Activated CD8-positive, alpha-beta T cell treated with anti-CD3 and anti-CD28 coated beads for 36 hours (primary cell): ENCODE results near the gene RECQL5. TPM values are rescaled to one million over a fixed set of nuclear protein-coding genes. Genes with fewer than 3 reads are reported as not detected.

Experiments
- ATAC-seq: fragments of 200-7000 bp; cut with Tn5 transposase; one replicate; pipeline ENCODE4 v1.10.0; 2021; ENCODE audit warnings: mild to moderate bottlenecking, moderate library complexity
- CTCF ChIA-PET: fragments of 350-600 bp; sonication (Branson Sonifier 250); formaldehyde crosslinking; loops from one replicate; lab custom pipeline; 2021; ENCODE audit warnings: antibody characterized with exemption; lab: Charles Lee
- POLR2A ChIA-PET: fragments of 350-600 bp; sonication (Branson Sonifier 250); formaldehyde crosslinking; loops from one replicate; lab custom pipeline; 2021; ENCODE audit warnings: antibody characterized with exemption; lab: Charles Lee
- DNase-seq: peaks from one replicate; pipeline ENCODE4 v3.0.0-alpha.2; 2020
- H3K27ac Mint-ChIP-seq: one replicate; pipeline ENCODE4 v1.8.0; 2021; ENCODE audit warnings: mild to moderate bottlenecking, mixed read lengths
- H3K27me3 Mint-ChIP-seq: one replicate; pipeline ENCODE4 v1.8.0; 2021; ENCODE audit warnings: mixed read lengths
- H3K36me3 Mint-ChIP-seq: one replicate; pipeline ENCODE4 v1.8.0; 2021; ENCODE audit warnings: low read depth, mixed read lengths
- H3K4me1 Mint-ChIP-seq: one replicate; pipeline ENCODE4 v1.8.0; 2021; ENCODE audit warnings: low read depth, mixed read lengths
- H3K4me3 Mint-ChIP-seq: one replicate; pipeline ENCODE4 v1.8.0; 2021; ENCODE audit warnings: mild to moderate bottlenecking, moderate library complexity, mixed read lengths
- H3K9me3 Mint-ChIP-seq: one replicate; pipeline ENCODE4 v1.8.0; 2021; ENCODE audit warnings: mixed read lengths
- intact Hi-C: fragments of 100-400 bp; cut with micrococcal nuclease; formaldehyde crosslinking; loops from one replicate; pipeline ENCODE4 v1.10.0; 2022
- total RNA-seq, 2 experiments: library from RNA; stranded (reverse); gene quantifications; one replicate each; pipeline ENCODE4 v1.2.3, GENCODE V29; 2021
- TF ChIP-seq, protein P1 (sequence below): fragments of 200-600 bp; IDR thresholded peaks from one replicate; pipeline ENCODE4 v1.8.0; 2022; ENCODE audit warnings: antibody characterized with exemption, mild to moderate bottlenecking

RECQL5 gene
- total RNA-seq, 2 experiments from 2014 or later = 33.3 to 34.2 TPM

DNA sequence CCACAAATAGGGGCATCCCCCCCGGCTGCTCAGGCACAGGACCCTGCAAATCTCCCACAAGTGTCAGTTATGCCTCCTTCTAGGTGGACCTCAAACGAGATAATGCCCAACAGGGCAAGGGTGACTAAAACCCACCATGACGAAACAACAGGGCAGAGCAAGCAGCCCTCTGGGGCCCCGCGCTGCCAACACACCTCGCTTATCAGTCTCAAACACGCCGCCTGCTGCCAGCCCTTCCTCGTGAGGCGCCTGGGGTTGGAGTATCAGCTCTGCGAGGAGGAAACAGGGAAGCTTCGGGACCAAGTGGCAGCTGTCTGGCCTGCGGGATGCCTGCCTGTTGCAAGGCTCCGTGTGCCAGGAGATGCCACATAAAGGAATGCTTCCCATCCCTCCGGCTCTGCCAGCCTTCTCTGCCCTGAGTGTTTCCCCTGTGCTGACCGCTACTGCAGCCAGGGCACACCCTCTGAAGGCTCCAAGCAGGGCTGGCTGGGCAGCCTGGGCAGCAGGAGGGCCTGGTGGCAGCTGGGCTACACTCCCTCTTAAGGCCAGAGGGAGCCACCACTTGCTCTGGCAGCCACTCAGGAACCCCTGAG is 31.2 kb downstream of the RECQL5 start:
- Mint-ChIP-seq H3K9me3 (no peaks in the 10 kb centered on the region), H3K36me3 (no peaks in the 10 kb centered on the region), H3K27ac (no peak overlapping the region), H3K4me3 (no peak overlapping the region), H3K27me3 (no peaks in the 10 kb centered on the region), H3K4me1 (peaks cover 4% of the 10 kb centered on the region)
- POLR2A ChIA-PET = no interaction called here
- no peak for DNase-seq
- TF ChIP-seq, protein P1, sequence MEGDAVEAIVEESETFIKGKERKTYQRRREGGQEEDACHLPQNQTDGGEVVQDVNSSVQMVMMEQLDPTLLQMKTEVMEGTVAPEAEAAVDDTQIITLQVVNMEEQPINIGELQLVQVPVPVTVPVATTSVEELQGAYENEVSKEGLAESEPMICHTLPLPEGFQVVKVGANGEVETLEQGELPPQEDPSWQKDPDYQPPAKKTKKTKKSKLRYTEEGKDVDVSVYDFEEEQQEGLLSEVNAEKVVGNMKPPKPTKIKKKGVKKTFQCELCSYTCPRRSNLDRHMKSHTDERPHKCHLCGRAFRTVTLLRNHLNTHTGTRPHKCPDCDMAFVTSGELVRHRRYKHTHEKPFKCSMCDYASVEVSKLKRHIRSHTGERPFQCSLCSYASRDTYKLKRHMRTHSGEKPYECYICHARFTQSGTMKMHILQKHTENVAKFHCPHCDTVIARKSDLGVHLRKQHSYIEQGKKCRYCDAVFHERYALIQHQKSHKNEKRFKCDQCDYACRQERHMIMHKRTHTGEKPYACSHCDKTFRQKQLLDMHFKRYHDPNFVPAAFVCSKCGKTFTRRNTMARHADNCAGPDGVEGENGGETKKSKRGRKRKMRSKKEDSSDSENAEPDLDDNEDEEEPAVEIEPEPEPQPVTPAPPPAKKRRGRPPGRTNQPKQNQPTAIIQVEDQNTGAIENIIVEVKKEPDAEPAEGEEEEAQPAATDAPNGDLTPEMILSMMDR = no peak
- intact Hi-C loops = no loop called here
- CTCF ChIA-PET = interaction anchor here (1.0 to 12.2 kb wide), 4 partner anchors 11 to 118 kb away, joined by 4 to 280 read pairs (median 24); no protein-coding TSS in a partner anchor
- no peak for ATAC-seq

GRCh38 chr17:75634754-75635609 is 32.0 kb downstream of the RECQL5 start:
- ATAC-seq = no peak
- Mint-ChIP-seq H3K9me3 (no peaks in the 10 kb centered on the region), H3K27me3 (no peaks in the 10 kb centered on the region), H3K27ac (no peak overlapping the region), H3K4me1 (peaks cover 4% of the 10 kb centered on the region), H3K36me3 (no peaks in the 10 kb centered on the region), H3K4me3 (no peak overlapping the region)
- intact Hi-C loops = loop anchor here (5.0 kb wide), 1 partner anchor 112 kb away; no protein-coding TSS in a partner anchor
- POLR2A ChIA-PET = interaction anchor here (1.3 kb wide), 1 partner anchor 11 kb away, joined by 3 read pairs; a partner anchor contains a TSS
- CTCF ChIA-PET = interaction anchor here (0.6 to 12.2 kb wide), 13 partner anchors 10 to 299 kb away, joined by 3 to 280 read pairs (median 21); a partner anchor contains a TSS
- TF ChIP-seq, protein P1 = no peak
- no peak for DNase-seq

GRCh38 chr17:75634376-75634740 is 32.6 kb downstream of the RECQL5 start:
- Mint-ChIP-seq H3K4me1 (peaks cover 4% of the 10 kb centered on the region), H3K4me3 (no peak overlapping the region), H3K9me3 (no peaks in the 10 kb centered on the region), H3K27me3 (no peaks in the 10 kb centered on the region), H3K36me3 (no peaks in the 10 kb centered on the region), H3K27ac (no peak overlapping the region)
- intact Hi-C loops = loop anchor here (5.0 kb wide), 1 partner anchor 113 kb away; no protein-coding TSS in a partner anchor
- POLR2A ChIA-PET = interaction anchor here (1.3 kb wide), 1 partner anchor 12 kb away, joined by 3 read pairs; a partner anchor contains a TSS
- no peak for DNase-seq
- CTCF ChIA-PET = interaction anchor here (0.6 to 12.2 kb wide), 30 partner anchors 8 to 298 kb away, joined by 3 to 280 read pairs (median 12); partner anchors contain the start of genes ITGB4, RECQL5, SAP30BP and TMEM94
- ATAC-seq = no peak
- TF ChIP-seq, protein P1 = no peak

DNA sequence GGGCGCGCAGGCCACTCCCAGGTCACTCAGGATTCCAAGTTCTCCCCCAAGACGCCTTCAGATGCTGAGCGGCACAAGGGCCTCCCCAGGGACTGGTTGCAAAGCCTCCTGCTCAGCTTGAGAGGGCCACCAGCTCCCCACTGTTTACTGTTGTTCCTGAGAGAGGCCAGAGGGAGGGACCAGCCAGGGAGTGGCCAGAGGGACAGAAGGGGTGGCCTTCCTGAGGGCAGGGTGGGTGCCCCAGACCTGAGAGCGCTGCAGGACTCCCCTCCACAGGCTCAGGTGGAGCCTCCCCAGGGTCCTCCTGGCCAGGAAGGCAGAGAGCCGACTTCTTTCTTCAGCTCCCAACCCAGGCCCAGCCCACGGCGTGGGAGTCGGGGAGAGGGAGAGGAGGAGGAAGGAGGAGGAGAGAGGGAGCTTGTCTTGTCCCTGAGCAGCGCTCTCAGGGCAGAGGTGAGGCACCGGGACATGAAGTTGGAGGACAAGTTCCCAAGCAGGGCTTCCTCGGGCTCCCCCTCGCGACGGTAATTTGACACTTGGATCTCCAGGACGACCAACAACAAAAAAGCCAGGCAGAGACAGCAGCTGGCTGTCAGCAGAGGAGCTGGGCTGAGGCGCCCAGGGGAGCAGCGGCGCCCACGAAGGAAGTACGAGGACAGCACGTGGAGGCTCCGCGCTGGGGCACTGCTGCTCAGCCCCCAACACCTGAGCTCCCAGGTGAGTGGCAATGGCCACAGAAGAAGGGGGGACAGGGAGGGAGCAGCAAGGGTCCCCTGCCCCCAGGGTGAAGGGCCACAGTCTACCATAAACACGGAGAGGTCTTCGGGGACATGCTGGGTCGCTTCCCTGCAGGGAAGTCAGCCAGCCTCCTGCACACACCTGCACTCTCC is 33.2 kb downstream of the RECQL5 start:
- no peaks in the 10 kb centered on the region for H3K36me3 Mint-ChIP-seq

More for the DNA sequence above, 33.2 kb downstream of the RECQL5 start:
- DNase-seq (peak; percentile 71), ATAC-seq (peak; percentile 28)
- TF ChIP-seq, protein P1 = no peak
- intact Hi-C loops = loop anchor here (5.0 kb wide), 1 partner anchor 114 kb away; no protein-coding TSS in a partner anchor
- POLR2A ChIA-PET = interaction anchor here (0.6 to 1.5 kb wide), 9 partner anchors 8 to 293 kb away, joined by 3 to 7 read pairs (median 3); partner anchors contain the start of genes RECQL5 and SAP30BP
- Mint-ChIP-seq H3K9me3 (no peaks in the 10 kb centered on the region), H3K27ac (no peak overlapping the region), H3K4me3 (no peak overlapping the region), H3K27me3 (no peaks in the 10 kb centered on the region), H3K4me1 (peaks cover 4% of the 10 kb centered on the region)
- CTCF ChIA-PET = interaction anchor here (0.8 to 12.2 kb wide), 53 partner anchors 8 to 400 kb away, joined by 3 to 280 read pairs (median 7); partner anchors contain the start of genes ITGB4, RECQL5, SAP30BP and TMEM94
